Astrocyte (in vitro differentiated cells and primary cell): ENCODE results near the gene LYPD6B. TPM values are rescaled to one million over a fixed set of nuclear protein-coding genes. Genes with fewer than 3 reads are reported as not detected.

Experiments used
- DNase-seq: peaks from one replicate; pipeline ENCODE4 v3.0.0-alpha.2; 2010; ENCODE audit warnings: low read depth
- FAIRE-seq: peaks from 2 replicates; lab custom pipeline; 2011; peaks lifted over from hg19 to GRCh38; lab: Jason Lieb, UNC
- H2AFZ ChIP-seq: 2 replicates; pipeline ENCODE4 v1.6.0; 2012; ENCODE audit warnings: low read depth, low read length, inconsistent platforms
- H3K27ac ChIP-seq: 2 replicates; pipeline ENCODE4 v1.5.1; 2011; ENCODE audit warnings: low read depth, low read length, inconsistent platforms
- H3K27me3 ChIP-seq: 2 replicates; pipeline ENCODE4 v1.6.0; 2011; ENCODE audit warnings: low read length, inconsistent platforms; ENCODE audit not compliant: insufficient read depth
- H3K36me3 ChIP-seq: 2 replicates; pipeline ENCODE4 v1.5.1; 2011; ENCODE audit warnings: low read length, inconsistent platforms; ENCODE audit not compliant: insufficient read depth
- H3K4me1 ChIP-seq: 2 replicates; pipeline ENCODE4 v1.5.1; 2011; ENCODE audit warnings: low read length, inconsistent platforms; ENCODE audit not compliant: insufficient read depth
- H3K4me2 ChIP-seq: 2 replicates; pipeline ENCODE4 v1.6.0; 2012; ENCODE audit warnings: low read length, inconsistent platforms
- H3K4me3 ChIP-seq: 2 replicates; pipeline ENCODE4 v1.5.1; 2011; ENCODE audit warnings: low read depth, mild to moderate bottlenecking, low read length, inconsistent platforms; ENCODE audit not compliant: insufficient read depth
- H3K79me2 ChIP-seq: 2 replicates; pipeline ENCODE4 v1.6.0; 2012; ENCODE audit warnings: mild to moderate bottlenecking, low read length, inconsistent platforms; ENCODE audit not compliant: insufficient read depth
- H3K9ac ChIP-seq: 2 replicates; pipeline ENCODE4 v1.6.0; 2012; ENCODE audit warnings: mild to moderate bottlenecking, low read length, inconsistent platforms
- H3K9me3 ChIP-seq: 2 replicates; pipeline ENCODE4 v1.5.1; 2012; ENCODE audit warnings: low read depth, mild to moderate bottlenecking, low read length, inconsistent platforms; ENCODE audit not compliant: insufficient read depth
- H4K20me1 ChIP-seq: 2 replicates; pipeline ENCODE4 v1.6.0; 2012; ENCODE audit warnings: low read length, inconsistent platforms; ENCODE audit not compliant: insufficient read depth
- H3K27ac Mint-ChIP-seq: one replicate; pipeline ENCODE4 v1.8.0; 2021; ENCODE audit warnings: mild to moderate bottlenecking, mixed read lengths; ENCODE audit not compliant: unreplicated experiment
- H3K27me3 Mint-ChIP-seq: one replicate; pipeline ENCODE4 v1.8.0; 2021; ENCODE audit warnings: low read depth, mixed read lengths; ENCODE audit not compliant: unreplicated experiment
- H3K36me3 Mint-ChIP-seq: one replicate; pipeline ENCODE4 v1.8.0; 2021; ENCODE audit warnings: low read depth, mixed read lengths; ENCODE audit not compliant: unreplicated experiment
- H3K4me1 Mint-ChIP-seq: one replicate; pipeline ENCODE4 v1.8.0; 2021; ENCODE audit warnings: low read depth, mixed read lengths; ENCODE audit not compliant: unreplicated experiment
- H3K4me3 Mint-ChIP-seq: one replicate; pipeline ENCODE4 v1.8.0; 2021; ENCODE audit warnings: mild to moderate bottlenecking, moderate library complexity, mixed read lengths; ENCODE audit not compliant: unreplicated experiment
- H3K9me3 Mint-ChIP-seq: one replicate; pipeline ENCODE4 v1.8.0; 2021; ENCODE audit warnings: mild to moderate bottlenecking, mixed read lengths; ENCODE audit not compliant: unreplicated experiment
- CTCF ChIP-seq: IDR thresholded peaks from 2 replicates; pipeline ENCODE4 v1.5.1; 2011; ENCODE audit warnings: low read depth, mild to moderate bottlenecking, inconsistent platforms, low read length, moderate library complexity; ENCODE audit not compliant: insufficient read depth
- EZH2 ChIP-seq: IDR thresholded peaks from 2 replicates; pipeline ENCODE4 v1.6.1; 2012; ENCODE audit warnings: mild to moderate bottlenecking, low read length, inconsistent platforms; ENCODE audit not compliant: insufficient read depth
- total RNA-seq: library from RNA; stranded (reverse); gene quantifications from 2 replicates; pipeline ENCODE4 v1.2.1, GENCODE V29; 2021

Gene LYPD6B
- total RNA-seq, 1 donor from 2014 or later, result 1.2 TPM

DNA sequence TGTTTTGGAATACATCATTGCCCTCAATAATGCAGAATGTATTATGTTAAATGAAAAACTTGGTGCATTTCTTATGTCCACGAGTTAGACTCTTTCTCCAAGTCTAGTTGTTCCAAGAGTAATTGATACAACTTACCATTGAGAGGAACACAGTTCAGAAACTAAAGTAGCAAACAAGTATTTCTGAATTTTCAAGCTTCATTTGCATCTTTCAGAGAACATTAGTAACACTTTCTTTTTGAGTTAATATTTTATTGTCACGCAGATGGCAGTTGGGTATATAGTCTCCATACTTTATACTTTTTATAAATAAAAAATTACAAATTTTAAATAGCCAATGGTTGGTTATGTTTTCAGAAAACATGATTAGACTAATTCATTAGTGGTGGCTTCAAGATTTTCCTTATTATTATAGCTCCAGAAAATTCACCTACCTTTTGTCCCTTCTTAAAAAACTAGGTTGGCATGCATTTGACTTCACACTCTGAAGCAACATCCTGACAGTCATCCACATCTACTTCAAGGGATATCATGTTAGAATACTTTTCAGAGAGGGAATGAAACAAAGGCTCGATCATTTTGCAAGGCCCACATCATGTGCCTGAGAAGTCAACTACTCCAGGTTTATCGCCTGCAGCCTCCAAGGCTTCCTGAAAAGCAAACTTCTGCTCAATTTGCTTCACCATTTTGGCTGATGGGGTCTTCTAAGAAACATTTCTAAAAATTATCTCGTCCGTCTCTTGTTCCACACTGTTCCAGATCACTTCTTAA lies 29.9 kb downstream of the LYPD6B start:
- H3K27ac ChIP-seq, result no peak overlapping the region
- peak overlapping the region; percentile 34 for H3K4me2 ChIP-seq
- no peak overlapping the region for H3K9ac ChIP-seq
- no peak for FAIRE-seq
- no peaks in the 10 kb centered on the region for H3K36me3 ChIP-seq
- DNase-seq, result no peak
- H4K20me1 ChIP-seq, result no peaks in the 10 kb centered on the region
- TF ChIP-seq CTCF (no peak), EZH2 (no peak)
- H3K9me3 Mint-ChIP-seq, result peaks cover 2% of the 10 kb centered on the region
- no peaks in the 10 kb centered on the region for H3K36me3 Mint-ChIP-seq
- peaks cover 17% of the 10 kb centered on the region for H3K4me1 ChIP-seq
- H3K27me3 Mint-ChIP-seq, result no peaks in the 10 kb centered on the region
- no peak overlapping the region for H2AFZ ChIP-seq
- peaks cover 28% of the 10 kb centered on the region for H3K4me1 Mint-ChIP-seq
- no peaks in the 10 kb centered on the region for H3K79me2 ChIP-seq
- no peaks in the 10 kb centered on the region for H3K27me3 ChIP-seq
- H3K27ac Mint-ChIP-seq, result peak overlapping the region; percentile 28
- no peak overlapping the region for H3K4me3 ChIP-seq
- no peaks in the 10 kb centered on the region for H3K9me3 ChIP-seq
- H3K4me3 Mint-ChIP-seq, result peak overlapping the region; percentile 13

DNA sequence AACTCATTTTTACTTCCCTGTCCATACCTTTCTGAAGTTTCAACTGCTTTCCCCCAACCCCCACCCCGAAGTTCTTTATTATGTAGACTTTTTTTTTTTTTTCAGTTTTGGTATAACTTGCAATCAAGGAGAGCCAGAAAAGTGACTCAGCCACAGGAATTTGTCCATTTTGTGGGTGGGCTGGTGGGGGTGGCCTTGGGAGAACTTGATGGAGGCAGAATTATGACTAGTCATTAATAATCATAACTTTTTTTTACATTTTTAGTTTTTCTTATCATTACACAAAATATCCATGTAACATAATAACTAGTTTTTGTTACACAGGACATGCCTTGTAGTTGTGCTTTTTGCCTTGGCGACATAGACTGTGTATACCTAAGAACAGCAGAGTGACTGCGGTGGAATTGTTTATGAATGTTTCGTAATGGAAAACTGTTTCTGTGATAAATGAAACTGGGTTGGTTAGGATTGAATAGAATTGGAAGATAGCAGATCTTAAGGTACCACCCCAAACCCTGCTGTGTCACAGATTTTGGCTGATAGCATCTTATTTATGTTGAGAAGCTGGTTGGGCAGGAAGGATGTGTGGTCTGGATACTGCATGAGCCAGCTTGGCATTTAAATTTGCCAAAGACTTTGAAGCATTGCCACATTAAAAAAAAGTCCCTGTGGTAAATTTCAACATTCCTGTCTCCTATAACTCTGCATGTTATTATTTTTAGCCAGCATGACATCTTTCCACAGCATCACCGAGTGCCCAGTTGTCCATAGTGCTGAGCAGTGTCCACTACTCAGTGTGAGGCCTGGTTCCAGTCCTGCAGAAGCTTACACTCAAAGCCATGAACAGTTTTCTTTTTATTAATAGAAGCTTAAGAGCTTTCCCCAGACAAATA lies 30.7 kb downstream of the LYPD6B start:
- peak overlapping the region; percentile 13 for H3K4me3 Mint-ChIP-seq
- Histone ChIP-seq H3K79me2 (no peaks in the 10 kb centered on the region), H3K4me1 (peaks cover 17% of the 10 kb centered on the region), H3K27ac (peak overlapping the region; percentile 64), H3K4me2 (peak overlapping the region; percentile 47), H2AFZ (no peak overlapping the region), H3K9me3 (no peaks in the 10 kb centered on the region), H3K9ac (no peak overlapping the region), H3K27me3 (no peaks in the 10 kb centered on the region), H3K4me3 (no peak overlapping the region), H4K20me1 (no peaks in the 10 kb centered on the region), H3K36me3 (no peaks in the 10 kb centered on the region)
- no peaks in the 10 kb centered on the region for H3K36me3 Mint-ChIP-seq
- peak; percentile 90 for DNase-seq
- H3K4me1 Mint-ChIP-seq, result peaks cover 27% of the 10 kb centered on the region
- H3K9me3 Mint-ChIP-seq, result peaks cover 2% of the 10 kb centered on the region
- peaks cover 2% of the 10 kb centered on the region for H3K27me3 Mint-ChIP-seq
- TF ChIP-seq CTCF, result no peak
- no peak for TF ChIP-seq EZH2
- FAIRE-seq, result peak; percentile 95
- H3K27ac Mint-ChIP-seq, result peak overlapping the region; percentile 84
